Measurements from ENCODE around the gene BLNK.

BLNK gene

DNA sequence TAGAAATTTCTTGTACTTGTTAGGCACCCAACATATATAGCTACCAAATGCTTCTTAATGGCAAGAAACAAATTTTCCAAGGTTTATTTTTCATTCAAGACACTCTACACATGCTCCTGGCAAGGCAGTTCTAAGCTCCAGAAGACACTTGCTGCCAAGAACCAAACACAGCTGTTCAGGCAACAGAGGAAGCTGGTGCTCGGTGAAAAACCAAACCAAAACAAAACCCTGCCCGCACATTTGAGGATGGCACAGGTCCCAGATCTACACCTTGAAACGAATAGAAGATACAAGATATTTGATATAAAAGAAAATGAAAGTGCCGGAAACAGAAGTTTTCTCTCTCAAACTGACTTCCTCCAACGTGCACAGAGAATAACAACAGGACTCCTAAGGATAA lies 28.0 kb upstream of the BLNK start:
- H2BK15ac ChIP-seq (ENCODE audit: low read length): no peak overlapping the region
- no peak overlapping the region for H3K27ac ChIP-seq (replicated peaks; ENCODE audit: low read length)
- H3K18ac ChIP-seq (ENCODE audit: low read length): no peak overlapping the region
- no peak overlapping the region for H4K91ac ChIP-seq (ENCODE audit: low read depth, low read length, poor library complexity)
- no peak overlapping the region for H3K4ac ChIP-seq (ENCODE audit: low read length)
- H2AK5ac ChIP-seq (ENCODE audit: low read depth, low read length): no peak overlapping the region
- peaks cover 0 to 6% (median 0%) of the 10 kb centered on the region in 3 experiments for H3K27me3 ChIP-seq (ENCODE audit: control insufficient read depth in 3 of 3, insufficient read depth in 3 of 3, low read depth in 1 of 3, low read length in 3 of 3)
- no peak overlapping the region for H3K14ac ChIP-seq (ENCODE audit: low read length)
- H3K36me3 ChIP-seq (replicated peaks in 1 of 2; ENCODE audit: control insufficient read depth in 2 of 2, insufficient read depth in 2 of 2, low read length in 2 of 2): no peaks in the 10 kb centered on the region
- WGBS, 2 donors (ENCODE audit: extremely low coverage in 2 of 2, insufficient read length in 2 of 2, insufficient replicate concordance in 1 of 2): no CpG with 5 or more reads among the region's 5 CpGs
- no peak overlapping the region for H2AFZ ChIP-seq (ENCODE audit: low read length)
- H3K4me1 ChIP-seq (ENCODE audit: control insufficient read depth in 2 of 2, insufficient read depth in 1 of 2, low read depth in 1 of 2, low read length in 2 of 2): peaks cover 0 to 2% of the 10 kb centered on the region in 2 donors
- no peak overlapping the region for H3K4me2 ChIP-seq (ENCODE audit: insufficient read depth, low read length, poor library complexity, severe bottlenecking)
- H2BK12ac ChIP-seq (ENCODE audit: low read length): no peak overlapping the region
- no peak overlapping the region for H2BK120ac ChIP-seq (ENCODE audit: low read depth, low read length)
- H4K8ac ChIP-seq (ENCODE audit: low read depth, low read length): no peak overlapping the region
- H2BK5ac ChIP-seq (ENCODE audit: low read length): no peak overlapping the region
- H3K9ac ChIP-seq (ENCODE audit: low read depth, low read length, poor library complexity): no peak overlapping the region
- no peak for DNase-seq (ENCODE audit: low spot score)
- H3K4me3 ChIP-seq (ENCODE audit: low read length in 2 of 2): no peak overlapping the region
- H3K23ac ChIP-seq (ENCODE audit: low read depth, low read length, poor library complexity): no peak overlapping the region
- no peaks in the 10 kb centered on the region for H3K79me1 ChIP-seq (ENCODE audit: low read depth, low read length)
- H3K9me3 ChIP-seq (replicated peaks in 1 of 2; ENCODE audit: control insufficient read depth in 2 of 2, insufficient read depth in 1 of 2, low read depth in 1 of 2, low read length in 2 of 2): no peaks in the 10 kb centered on the region

DNA sequence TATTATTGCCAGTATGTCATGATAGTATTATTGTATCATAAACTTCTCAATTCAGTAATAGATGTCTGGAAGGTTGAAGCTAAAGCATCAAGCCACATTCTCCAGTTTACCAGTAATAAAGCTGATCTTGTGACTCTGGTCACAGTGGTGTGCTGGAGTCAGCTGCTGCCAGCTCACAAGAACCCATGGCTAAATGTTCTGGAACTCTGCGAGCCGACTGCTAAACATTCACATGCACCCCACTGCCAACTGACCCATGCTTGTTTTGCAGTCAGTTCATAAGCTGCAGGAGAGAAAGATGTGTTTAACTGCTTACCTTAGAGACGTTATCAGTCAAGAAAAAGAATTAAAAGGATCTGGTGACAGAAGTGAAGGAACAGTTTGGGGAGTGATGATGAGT lies 27.0 kb upstream of the BLNK start:
- Histone ChIP-seq H3K27ac (replicated peaks; ENCODE audit: low read length) (no peak overlapping the region), H2BK15ac (ENCODE audit: low read length) (no peak overlapping the region), H2AFZ (ENCODE audit: low read length) (no peak overlapping the region), H3K23ac (ENCODE audit: low read depth, low read length, poor library complexity) (no peak overlapping the region), H3K27me3 (ENCODE audit: control insufficient read depth in 3 of 3, insufficient read depth in 3 of 3, low read depth in 1 of 3, low read length in 3 of 3) (peaks cover 0 to 6% (median 0%) of the 10 kb centered on the region in 3 experiments), H3K4me1 (ENCODE audit: control insufficient read depth in 2 of 2, insufficient read depth in 1 of 2, low read depth in 1 of 2, low read length in 2 of 2) (peaks cover 0 to 2% of the 10 kb centered on the region in 2 donors), H4K91ac (ENCODE audit: low read depth, low read length, poor library complexity) (no peak overlapping the region), H3K4ac (ENCODE audit: low read length) (no peak overlapping the region), H4K8ac (ENCODE audit: low read depth, low read length) (no peak overlapping the region), H2AK5ac (ENCODE audit: low read depth, low read length) (no peak overlapping the region), H3K18ac (ENCODE audit: low read length) (no peak overlapping the region), H3K4me2 (ENCODE audit: insufficient read depth, low read length, poor library complexity, severe bottlenecking) (no peak overlapping the region), H3K79me1 (ENCODE audit: low read depth, low read length) (no peaks in the 10 kb centered on the region), H3K9me3 (replicated peaks in 1 of 2; ENCODE audit: control insufficient read depth in 2 of 2, insufficient read depth in 1 of 2, low read depth in 1 of 2, low read length in 2 of 2) (no peaks in the 10 kb centered on the region), H3K9ac (ENCODE audit: low read depth, low read length, poor library complexity) (no peak overlapping the region), H3K36me3 (replicated peaks in 1 of 2; ENCODE audit: control insufficient read depth in 2 of 2, insufficient read depth in 2 of 2, low read length in 2 of 2) (no peaks in the 10 kb centered on the region), H2BK120ac (ENCODE audit: low read depth, low read length) (no peak overlapping the region), H3K14ac (ENCODE audit: low read length) (no peak overlapping the region), H3K4me3 (ENCODE audit: low read length in 2 of 2) (no peak overlapping the region), H2BK5ac (ENCODE audit: low read length) (no peak overlapping the region), H2BK12ac (ENCODE audit: low read length) (no peak overlapping the region)
- DNase-seq (ENCODE audit: low spot score): no peak
- no CpG with 5 or more reads among the region's 3 CpGs for WGBS, 2 donors (ENCODE audit: extremely low coverage in 2 of 2, insufficient read length in 2 of 2, insufficient replicate concordance in 1 of 2)

DNA sequence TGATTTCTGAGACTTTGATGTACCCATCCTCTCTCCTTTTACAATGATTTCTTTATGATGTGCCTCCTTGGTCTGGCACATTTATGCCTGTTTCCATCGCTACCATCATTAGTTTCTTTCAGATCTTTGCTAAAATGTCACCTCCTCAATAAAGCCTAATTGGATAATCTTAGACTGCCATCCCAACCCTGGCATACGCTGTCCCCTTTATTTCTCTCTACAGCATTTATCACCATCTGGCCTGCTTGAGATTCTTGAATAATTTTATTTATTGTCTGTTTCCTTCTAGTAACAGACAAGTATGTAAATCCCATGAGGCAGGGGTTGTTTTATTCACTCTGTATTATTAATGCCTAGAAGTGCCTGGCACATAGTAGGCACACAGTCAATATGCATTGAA lies 26.1 kb upstream of the BLNK start:
- H3K27me3 ChIP-seq (ENCODE audit: control insufficient read depth in 3 of 3, insufficient read depth in 3 of 3, low read depth in 1 of 3, low read length in 3 of 3): peaks cover 0 to 6% (median 0%) of the 10 kb centered on the region in 3 experiments
- no peak overlapping the region for H3K4ac ChIP-seq (ENCODE audit: low read length)
- H2BK120ac ChIP-seq (ENCODE audit: low read depth, low read length): no peak overlapping the region
- WGBS, 2 donors (ENCODE audit: extremely low coverage in 2 of 2, insufficient read length in 2 of 2, insufficient replicate concordance in 1 of 2): no CpG with 5 or more reads among the region's 2 CpGs
- H3K4me1 ChIP-seq (ENCODE audit: control insufficient read depth in 2 of 2, insufficient read depth in 1 of 2, low read depth in 1 of 2, low read length in 2 of 2): peaks cover 0 to 2% of the 10 kb centered on the region in 2 donors
- no peak overlapping the region for H3K4me3 ChIP-seq (ENCODE audit: low read length in 2 of 2)
- no peak overlapping the region for H3K9ac ChIP-seq (ENCODE audit: low read depth, low read length, poor library complexity)
- H2AFZ ChIP-seq (ENCODE audit: low read length): no peak overlapping the region
- no peak overlapping the region for H3K27ac ChIP-seq (replicated peaks; ENCODE audit: low read length)
- H2BK15ac ChIP-seq (ENCODE audit: low read length): no peak overlapping the region
- H3K14ac ChIP-seq (ENCODE audit: low read length): no peak overlapping the region
- H2AK5ac ChIP-seq (ENCODE audit: low read depth, low read length): no peak overlapping the region
- H3K9me3 ChIP-seq (replicated peaks in 1 of 2; ENCODE audit: control insufficient read depth in 2 of 2, insufficient read depth in 1 of 2, low read depth in 1 of 2, low read length in 2 of 2): no peaks in the 10 kb centered on the region
- H3K4me2 ChIP-seq (ENCODE audit: insufficient read depth, low read length, poor library complexity, severe bottlenecking): no peak overlapping the region
- H4K8ac ChIP-seq (ENCODE audit: low read depth, low read length): no peak overlapping the region
- no peak for DNase-seq (ENCODE audit: low spot score)
- H3K79me1 ChIP-seq (ENCODE audit: low read depth, low read length): no peaks in the 10 kb centered on the region
- H3K36me3 ChIP-seq (replicated peaks in 1 of 2; ENCODE audit: control insufficient read depth in 2 of 2, insufficient read depth in 2 of 2, low read length in 2 of 2): no peaks in the 10 kb centered on the region
- H3K18ac ChIP-seq (ENCODE audit: low read length): no peak overlapping the region
- H2BK5ac ChIP-seq (ENCODE audit: low read length): no peak overlapping the region
- H4K91ac ChIP-seq (ENCODE audit: low read depth, low read length, poor library complexity): no peak overlapping the region
- no peak overlapping the region for H3K23ac ChIP-seq (ENCODE audit: low read depth, low read length, poor library complexity)
- no peak overlapping the region for H2BK12ac ChIP-seq (ENCODE audit: low read length)

DNA sequence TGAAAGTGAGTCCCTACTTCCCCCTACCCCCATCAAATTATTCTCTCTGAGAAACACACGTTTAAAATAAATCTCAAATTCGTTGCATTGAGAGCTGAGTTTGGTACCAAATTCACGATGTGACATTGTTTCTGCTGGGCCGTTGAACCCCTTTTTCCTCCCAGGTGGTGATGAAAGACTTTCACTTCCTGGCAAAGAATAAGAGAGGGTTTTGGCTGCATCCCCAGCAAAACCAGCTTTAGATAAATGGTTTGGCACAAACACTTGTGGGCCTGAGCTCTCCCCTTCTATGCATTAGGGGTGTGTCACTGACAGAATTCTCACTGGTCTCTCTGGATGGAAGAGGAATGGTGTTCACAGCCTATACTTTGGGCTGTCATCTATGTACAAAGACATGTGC lies 24.1 kb upstream of the BLNK start:
- Histone ChIP-seq H2AFZ (ENCODE audit: low read length) (no peak overlapping the region), H2BK15ac (ENCODE audit: low read length) (no peak overlapping the region), H2BK12ac (ENCODE audit: low read length) (no peak overlapping the region), H3K27ac (replicated peaks; ENCODE audit: low read length) (no peak overlapping the region), H3K14ac (ENCODE audit: low read length) (no peak overlapping the region), H3K36me3 (replicated peaks in 1 of 2; ENCODE audit: control insufficient read depth in 2 of 2, insufficient read depth in 2 of 2, low read length in 2 of 2) (no peaks in the 10 kb centered on the region), H3K9ac (ENCODE audit: low read depth, low read length, poor library complexity) (no peak overlapping the region), H4K8ac (ENCODE audit: low read depth, low read length) (no peak overlapping the region), H3K9me3 (replicated peaks in 1 of 2; ENCODE audit: control insufficient read depth in 2 of 2, insufficient read depth in 1 of 2, low read depth in 1 of 2, low read length in 2 of 2) (no peaks in the 10 kb centered on the region), H3K27me3 (ENCODE audit: control insufficient read depth in 3 of 3, insufficient read depth in 3 of 3, low read depth in 1 of 3, low read length in 3 of 3) (peaks cover 0 to 6% (median 0%) of the 10 kb centered on the region in 3 experiments), H2BK120ac (ENCODE audit: low read depth, low read length) (no peak overlapping the region), H3K4me2 (ENCODE audit: insufficient read depth, low read length, poor library complexity, severe bottlenecking) (no peak overlapping the region), H4K91ac (ENCODE audit: low read depth, low read length, poor library complexity) (no peak overlapping the region), H3K23ac (ENCODE audit: low read depth, low read length, poor library complexity) (no peak overlapping the region), H3K4me3 (ENCODE audit: low read length in 2 of 2) (no peak overlapping the region), H3K4me1 (ENCODE audit: control insufficient read depth in 2 of 2, insufficient read depth in 1 of 2, low read depth in 1 of 2, low read length in 2 of 2) (no peaks in the 10 kb centered on the region), H3K79me1 (ENCODE audit: low read depth, low read length) (no peaks in the 10 kb centered on the region), H3K18ac (ENCODE audit: low read length) (no peak overlapping the region), H2BK5ac (ENCODE audit: low read length) (no peak overlapping the region), H2AK5ac (ENCODE audit: low read depth, low read length) (no peak overlapping the region), H3K4ac (ENCODE audit: low read length) (no peak overlapping the region)
- WGBS, 2 donors (ENCODE audit: extremely low coverage in 2 of 2, insufficient read length in 2 of 2, insufficient replicate concordance in 1 of 2): no CpG with 5 or more reads among the region's 4 CpGs
- DNase-seq (ENCODE audit: low spot score): no peak
